Activated gamma-delta T cell treated with Interleukin-2 at 50 U/mL for 16 hours (primary cell): Measurements from ENCODE around the gene SFXN1.

Experiments used
- DNase-seq: peaks from one replicate; pipeline ENCODE4 v3.0.0-alpha.2; 2020

Gene SFXN1

GRCh38 chr5:175544108-175544511 lies 65.8 kb downstream of the SFXN1 start:
- DNase-seq: no peak

DNA sequence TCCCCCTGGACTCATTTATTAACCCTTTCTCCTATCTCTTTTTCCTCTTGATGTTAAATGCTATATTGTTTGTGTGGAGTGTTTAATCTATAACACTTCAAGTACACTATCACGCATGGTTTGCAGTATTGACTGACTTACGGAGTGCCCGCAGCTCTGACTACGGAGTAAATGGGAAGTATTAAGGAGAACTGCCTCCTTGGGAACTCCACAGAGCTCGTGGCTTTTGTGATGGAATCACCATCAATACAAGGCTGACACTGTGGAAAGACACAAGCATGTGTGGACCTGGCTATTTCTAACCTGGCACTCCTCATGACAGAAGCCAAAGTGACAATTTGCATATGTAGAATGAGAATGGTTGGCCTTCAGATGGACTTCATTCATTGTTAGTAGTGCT lies 66.2 kb downstream of the SFXN1 start:
- no peak for DNase-seq

- DNase-seq: no peak
Observed at GRCh38 chr5:175547842-175548241, 69.5 kb downstream of the SFXN1 start.

DNA sequence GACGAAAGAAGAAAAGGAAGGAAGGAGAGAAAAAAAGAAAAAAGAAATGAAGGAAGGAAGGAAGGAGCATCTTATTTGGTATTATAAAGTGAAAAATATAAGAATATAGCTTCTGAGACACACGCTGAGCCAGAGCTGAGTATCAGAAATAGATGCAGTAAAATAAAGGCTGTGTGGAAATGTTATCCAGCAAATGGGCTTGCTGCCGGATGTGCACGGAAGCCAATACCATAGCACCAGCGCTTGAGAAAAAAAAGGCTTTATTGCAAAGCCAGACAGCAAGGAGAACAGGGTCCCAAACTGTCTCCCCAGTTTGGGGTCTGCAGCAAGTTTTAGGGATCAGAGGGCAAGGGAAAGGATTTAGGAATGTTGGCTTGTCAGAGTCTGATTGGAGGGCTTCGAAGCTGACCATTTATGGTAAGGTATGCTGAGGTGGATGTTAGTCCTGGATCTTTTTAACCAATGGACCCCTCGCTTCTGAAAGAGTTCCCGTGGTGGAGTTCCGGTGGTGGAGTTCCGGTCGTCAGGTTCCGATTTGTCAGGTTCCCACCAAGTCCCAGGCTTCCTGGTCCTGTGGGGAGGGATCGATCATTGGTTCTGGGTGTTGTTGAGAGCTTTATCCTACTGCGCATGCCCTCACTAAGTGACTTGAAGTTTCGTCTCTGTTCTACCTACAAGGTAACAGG lies 70.4 kb downstream of the SFXN1 start:
- DNase-seq: no peak

GRCh38 chr5:175550055-175550805 lies 71.9 kb downstream of the SFXN1 start:
- no peak for DNase-seq

DNA sequence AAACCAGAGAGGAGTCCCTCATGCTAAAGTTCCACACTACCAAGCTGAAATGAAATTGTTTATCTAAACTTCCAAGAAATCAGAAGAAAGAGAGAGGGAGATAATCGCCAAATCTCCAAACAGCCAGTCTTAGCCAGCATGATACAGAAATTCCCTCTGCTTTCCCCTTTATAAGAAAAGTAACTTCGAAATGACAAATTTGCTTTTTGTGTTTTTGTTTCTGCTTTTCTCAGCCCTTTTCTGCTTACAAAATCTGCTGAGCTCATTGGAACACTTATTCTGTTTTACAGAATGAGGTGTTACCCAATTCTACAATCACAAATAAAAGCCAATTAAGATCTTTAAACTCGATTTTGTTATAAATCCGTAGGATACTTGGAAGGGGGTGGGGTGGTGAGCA lies 72.9 kb downstream of the SFXN1 start:
- no peak for DNase-seq

DNA sequence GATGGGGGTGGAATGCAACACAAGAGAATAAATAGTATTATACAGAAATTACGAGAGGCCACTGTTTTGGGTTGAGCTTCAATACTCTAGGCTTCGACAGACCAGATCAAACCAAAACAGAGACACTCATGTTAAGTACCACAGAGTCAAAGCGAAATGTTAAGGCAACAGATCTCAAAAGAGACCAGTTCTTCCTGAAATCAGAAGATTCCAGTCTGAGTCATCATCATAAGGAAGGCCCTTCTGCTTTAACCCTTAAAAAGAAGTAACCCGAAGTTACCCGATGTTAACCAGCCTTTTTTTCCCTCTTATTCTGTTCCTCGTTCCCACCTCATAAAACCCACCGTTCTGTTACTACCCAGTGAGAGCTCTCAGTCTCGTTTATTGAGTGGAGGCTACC lies 75.9 kb downstream of the SFXN1 start:
- DNase-seq: no peak

DNA sequence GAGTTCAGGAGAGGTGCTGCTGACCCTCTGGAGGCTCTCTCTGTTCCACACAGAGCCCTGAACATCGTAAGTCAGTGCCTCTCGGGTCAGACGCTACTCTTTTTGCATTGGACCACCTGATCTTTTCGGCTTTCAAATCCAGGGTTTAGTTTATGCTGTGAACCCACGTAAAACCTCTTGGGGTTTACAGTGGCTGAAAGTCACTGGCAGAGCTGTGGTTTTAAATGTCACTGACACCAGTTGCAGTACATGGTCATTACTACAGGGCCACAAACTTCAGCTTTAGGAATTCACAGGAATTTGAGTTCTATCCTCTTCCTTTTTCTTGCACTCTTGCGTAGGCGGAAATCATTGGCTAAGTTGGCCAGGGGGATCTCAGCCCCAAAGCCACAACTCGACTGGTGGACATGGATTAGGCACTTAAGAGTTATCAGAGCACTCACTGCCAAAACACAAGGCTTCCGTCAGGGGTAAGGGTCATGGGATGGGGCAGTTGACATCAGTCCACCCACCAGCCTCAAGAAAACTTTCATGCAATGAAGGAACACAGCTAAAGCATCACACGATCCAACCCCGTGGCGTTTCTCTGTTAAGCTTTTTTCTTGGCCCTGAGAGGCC lies 76.9 kb downstream of the SFXN1 start:
- DNase-seq: no peak

GRCh38 chr5:175556794-175557193 lies 78.4 kb downstream of the SFXN1 start:
- DNase-seq: no peak

DNA sequence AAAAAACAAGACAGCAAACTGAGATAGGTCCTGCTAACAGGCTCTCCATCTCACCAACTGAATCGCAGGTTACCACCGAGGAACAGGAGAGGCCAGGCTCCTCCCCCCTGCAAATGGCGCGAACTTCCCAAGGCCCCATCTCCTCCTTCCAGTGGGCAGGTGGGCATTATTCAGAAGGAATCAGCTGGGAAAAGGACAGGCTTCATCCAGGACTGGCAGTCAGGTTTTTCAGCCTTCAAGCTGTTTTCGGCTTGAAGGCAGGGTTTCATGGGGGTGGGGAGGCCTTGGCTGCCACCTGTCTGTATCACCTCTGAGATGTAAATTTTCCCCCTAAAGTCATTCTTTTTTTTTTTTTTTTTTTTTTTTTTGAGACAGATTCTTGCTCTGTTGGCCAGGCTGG lies 79.4 kb downstream of the SFXN1 start:
- DNase-seq: no peak

DNA sequence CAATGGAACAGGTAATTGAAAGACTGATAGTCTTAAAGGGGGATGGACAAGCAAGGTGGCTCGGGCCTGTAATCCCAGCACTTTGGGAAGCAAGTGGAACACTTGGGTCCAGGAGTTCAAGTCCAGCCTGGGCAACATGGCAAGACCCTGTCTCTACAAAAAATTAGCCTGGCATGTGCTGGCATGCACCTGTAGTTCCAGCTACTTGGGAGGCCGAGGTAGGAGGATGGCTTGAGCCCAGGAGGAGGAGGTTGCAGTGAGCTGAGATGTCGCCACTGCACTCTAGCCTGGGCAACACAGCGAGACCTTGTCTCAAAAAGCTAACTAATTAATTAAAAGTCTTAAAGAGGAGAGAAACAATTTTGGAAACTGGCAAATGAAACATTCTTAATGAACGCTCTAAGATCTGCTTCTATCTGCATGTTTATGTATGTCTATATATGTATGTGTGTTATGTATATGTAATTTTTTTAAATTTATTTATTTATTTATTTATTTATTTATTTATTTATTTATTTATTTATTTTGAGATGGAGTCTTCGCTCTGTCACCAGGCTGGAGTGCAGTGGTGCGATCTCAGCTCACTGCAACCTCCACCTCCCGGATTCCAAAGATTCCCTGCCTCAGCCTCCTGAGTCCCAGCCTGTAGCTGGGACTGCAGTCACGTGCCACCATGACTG lies 80.6 kb downstream of the SFXN1 start:
- no peak for DNase-seq

DNA sequence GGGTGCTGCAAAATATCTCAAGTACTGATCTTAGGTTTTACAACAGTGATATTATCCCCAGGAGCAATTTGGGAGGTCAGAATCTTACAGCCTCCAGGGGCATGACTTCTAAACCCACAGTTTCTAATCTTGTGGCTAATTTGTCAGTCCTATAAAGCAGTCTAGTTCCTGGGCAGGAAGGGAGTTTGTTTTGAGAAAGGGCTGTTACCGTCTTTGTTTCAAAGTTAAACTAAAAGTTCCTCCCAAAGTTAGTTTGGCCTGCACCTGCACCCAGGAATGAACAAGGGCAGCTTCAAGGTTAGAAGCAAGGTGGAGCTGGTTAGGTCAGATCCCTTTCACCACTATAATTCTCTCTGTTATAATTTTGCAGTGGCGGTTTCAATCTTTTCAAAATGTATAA lies 81.7 kb downstream of the SFXN1 start:
- DNase-seq: no peak

DNA sequence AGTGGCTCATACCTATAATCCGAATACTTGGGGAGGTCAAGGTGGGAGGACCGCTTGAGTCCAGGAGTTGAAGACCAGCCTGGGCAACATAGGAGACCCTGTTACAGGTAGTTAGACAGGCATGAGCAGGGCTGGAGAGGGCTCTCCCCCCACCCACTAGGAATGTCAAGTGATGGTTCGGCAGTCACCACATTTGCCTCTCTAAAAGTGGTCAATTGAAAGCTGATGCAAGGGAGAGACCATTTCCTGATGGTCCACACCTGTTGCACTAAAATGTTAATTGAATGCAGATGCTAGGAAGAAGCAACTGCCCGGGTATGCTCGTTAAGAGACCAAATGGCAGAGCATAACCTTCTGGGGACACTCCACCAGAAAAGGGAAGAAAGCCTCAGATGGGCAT lies 82.7 kb downstream of the SFXN1 start:
- DNase-seq: no peak

GRCh38 chr5:175564716-175565115 lies 86.4 kb downstream of the SFXN1 start:
- no peak for DNase-seq

DNA sequence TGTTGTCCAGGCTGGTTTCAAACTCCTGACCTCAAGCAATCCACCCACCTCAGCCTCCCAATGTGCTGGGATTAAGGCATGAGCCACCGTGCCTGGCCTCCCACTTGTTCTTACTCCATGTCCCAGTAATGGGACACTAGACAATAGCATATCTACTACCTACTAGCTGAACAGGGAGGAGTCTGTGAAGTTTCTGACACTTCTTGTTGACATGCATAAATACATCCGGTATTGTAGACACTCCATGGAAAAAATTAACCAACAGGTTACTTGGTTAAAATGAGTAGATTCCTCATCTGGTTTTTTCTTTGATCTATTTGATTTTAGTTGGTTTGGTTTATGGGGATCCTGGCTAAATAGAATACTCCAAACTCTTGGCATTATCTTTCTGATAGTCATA lies 88.3 kb downstream of the SFXN1 start:
- DNase-seq: no peak

DNA sequence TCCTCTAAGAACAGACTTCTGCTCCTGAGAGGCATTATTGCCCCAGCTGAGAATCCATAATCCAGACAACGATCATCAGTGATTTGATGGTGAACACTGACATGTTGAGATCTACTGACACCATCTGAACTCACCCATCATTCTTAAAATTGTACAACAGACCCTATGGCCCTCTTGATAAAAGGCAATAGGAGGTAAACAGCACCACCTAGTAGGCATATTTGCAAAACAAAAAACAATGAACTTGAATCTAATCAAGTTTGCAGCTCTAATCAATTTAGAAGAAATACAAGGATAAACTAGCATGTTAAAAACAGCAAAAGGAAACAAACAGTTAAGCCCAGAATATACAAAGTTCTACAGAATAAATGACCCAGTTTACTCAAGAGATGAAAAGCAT lies 89.6 kb downstream of the SFXN1 start:
- no peak for DNase-seq

GRCh38 chr5:175569701-175570100 lies 91.3 kb downstream of the SFXN1 start:
- DNase-seq: no peak

GRCh38 chr5:175572886-175573285 lies 94.5 kb downstream of the SFXN1 start:
- no peak for DNase-seq

DNA sequence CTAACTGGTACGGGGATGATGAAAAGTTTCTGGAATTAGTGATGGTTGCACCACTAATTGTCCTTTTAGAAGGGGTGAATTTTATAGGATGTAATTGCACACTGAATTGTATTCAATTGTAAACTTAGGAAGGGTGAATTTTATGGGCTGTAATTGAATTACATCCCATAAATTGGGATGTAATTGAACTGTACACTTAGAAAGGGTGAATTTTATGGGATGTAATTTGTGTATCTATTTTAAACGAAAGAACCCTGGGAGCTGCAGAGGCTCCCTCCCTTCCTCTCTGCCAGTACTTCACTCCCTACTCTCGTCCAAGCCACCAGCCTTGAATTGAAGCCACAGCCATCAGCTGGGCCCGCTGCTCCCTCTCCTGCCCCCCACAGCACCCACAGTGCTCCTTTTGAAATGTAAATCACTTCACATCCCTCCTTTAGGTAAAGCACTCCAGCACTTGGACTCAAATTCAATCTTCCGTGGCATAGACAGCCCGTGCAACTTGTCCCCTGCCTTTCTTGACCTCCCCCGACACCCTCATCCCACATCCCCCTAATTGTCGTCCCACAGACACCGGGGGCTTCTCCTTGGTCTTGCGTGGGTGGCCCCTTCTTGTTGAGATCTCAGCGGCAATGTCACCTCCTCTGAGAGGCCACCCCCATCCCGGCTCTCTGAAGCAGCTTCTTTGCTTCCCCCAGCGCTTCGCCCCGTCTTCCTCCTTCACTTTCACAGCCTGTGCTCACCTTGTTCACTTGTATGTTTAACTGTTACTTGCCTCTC lies 95.3 kb downstream of the SFXN1 start:
- no peak for DNase-seq

DNA sequence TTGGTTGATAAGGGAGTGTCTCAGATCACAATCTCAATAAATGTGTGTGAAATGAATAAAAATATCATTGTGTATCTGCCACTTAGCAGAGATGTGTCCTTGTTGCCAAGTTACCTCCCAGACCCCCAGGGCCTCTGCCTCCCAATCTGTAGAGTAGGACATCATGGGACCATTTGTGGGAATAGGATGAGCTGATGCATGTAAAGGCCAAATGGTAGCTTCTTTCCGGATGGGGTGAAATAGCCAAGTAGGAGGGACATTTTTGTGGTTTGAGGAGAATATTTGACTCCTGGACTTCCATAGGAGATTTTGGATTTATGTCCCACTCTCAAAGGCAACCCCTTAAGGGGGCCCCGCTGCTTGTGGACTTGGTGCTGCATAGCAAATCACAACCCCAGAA lies 96.9 kb downstream of the SFXN1 start:
- DNase-seq: no peak

DNA sequence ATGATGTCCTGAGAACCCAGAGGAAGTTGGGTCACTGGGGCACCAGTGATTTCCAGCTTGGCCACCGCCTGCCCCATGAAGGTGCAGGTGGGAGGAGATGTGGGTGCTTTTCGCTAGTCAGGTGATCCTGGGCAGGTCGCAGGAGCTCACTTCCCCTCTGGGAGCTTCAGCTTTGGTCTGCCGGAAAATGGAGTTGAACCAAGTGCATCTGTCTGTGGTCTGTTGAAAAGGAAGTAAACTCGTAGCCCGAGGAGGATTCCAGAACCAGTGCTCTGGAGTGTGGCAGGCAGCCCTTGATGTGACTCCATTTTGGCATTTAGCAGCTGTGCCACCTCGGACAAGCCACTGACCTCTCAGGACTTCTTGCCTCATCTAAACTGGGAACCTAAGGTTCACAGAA lies 97.7 kb downstream of the SFXN1 start:
- DNase-seq: no peak

- DNase-seq: no peak
Observed at GRCh38 chr5:175576591-175576990, 98.2 kb downstream of the SFXN1 start.
